ENCODE measurements around the gene ZBED4.

DNA sequence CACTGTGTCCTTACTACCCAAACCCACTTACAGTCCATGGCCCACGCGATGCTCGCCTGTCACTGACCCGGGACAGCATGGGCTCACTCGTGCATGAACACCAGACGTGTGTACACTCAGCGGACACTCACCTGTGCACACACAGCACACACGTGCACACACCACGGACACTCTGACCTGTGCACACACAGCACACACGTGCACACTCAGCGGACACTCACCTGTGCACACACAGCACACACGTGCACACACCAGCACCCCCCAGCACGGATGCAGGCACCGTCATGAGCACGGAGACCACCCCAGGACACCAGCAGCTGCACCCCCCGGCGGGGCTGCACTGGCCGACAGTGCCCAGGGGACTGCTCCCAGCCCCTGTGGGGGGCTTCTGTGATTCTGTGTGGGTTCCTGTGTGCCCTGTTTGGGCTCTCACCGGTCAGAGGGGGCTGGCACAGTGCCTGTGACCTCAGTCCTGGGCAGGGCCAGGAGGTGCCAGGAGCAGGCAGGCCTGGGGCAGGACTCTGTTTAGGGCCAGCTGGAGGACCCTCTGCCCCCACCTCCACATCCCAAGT, 85.0 kb downstream of the ZBED4 start:
- TF ChIP-seq, protein P1, sequence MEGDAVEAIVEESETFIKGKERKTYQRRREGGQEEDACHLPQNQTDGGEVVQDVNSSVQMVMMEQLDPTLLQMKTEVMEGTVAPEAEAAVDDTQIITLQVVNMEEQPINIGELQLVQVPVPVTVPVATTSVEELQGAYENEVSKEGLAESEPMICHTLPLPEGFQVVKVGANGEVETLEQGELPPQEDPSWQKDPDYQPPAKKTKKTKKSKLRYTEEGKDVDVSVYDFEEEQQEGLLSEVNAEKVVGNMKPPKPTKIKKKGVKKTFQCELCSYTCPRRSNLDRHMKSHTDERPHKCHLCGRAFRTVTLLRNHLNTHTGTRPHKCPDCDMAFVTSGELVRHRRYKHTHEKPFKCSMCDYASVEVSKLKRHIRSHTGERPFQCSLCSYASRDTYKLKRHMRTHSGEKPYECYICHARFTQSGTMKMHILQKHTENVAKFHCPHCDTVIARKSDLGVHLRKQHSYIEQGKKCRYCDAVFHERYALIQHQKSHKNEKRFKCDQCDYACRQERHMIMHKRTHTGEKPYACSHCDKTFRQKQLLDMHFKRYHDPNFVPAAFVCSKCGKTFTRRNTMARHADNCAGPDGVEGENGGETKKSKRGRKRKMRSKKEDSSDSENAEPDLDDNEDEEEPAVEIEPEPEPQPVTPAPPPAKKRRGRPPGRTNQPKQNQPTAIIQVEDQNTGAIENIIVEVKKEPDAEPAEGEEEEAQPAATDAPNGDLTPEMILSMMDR (IDR thresholded peaks at IDR 0.05; ENCODE audit: insufficient read depth, low read length, poor library complexity, severe bottlenecking), result no peak
- TF ChIP-seq EZH2phosphoT487 (conservative IDR thresholded peaks at IDR 0.05; ENCODE audit: low read length), result no peak
